Measurements from ENCODE around the gene YPEL1. TPM values are rescaled to one million over a fixed set of nuclear protein-coding genes. Genes with fewer than 3 reads are reported as not detected.

The YPEL1 gene
- total and polyA plus RNA-seq, 2 of the 8 experiments (the other 6 are each of a cell fraction or from before 2014, with no cell fraction given): 6.0 to 6.7 TPM

DNA sequence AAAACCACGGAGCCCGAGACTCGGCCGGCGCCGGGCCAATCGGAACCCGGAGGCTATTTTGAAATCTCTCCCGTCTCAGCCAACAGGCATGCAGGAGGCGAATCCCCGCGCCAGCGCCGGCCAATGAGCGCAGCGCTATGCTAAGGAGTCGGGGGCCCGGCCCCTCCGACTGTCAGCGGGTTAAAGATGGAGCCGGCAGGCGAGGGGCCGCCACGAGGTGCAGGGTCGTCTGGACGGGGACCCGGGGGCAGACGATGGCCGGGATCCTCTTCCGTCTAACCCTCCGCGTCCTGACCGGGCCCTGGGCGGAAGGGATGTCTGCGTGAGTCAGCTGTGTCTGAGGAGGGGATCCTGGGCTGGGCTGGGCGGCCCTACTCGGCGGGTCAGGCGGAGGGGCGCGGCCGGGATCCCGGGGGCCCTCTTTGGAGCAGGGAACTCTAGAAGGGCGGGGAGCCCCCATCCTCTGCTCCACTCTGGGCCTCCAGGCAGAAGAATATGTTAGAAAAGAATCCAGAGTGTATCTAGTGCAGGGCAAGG lies 83.5 kb downstream of the YPEL1 start (continued):
- TF ChIP-seq POLR2A (IDR thresholded peaks at IDR 0.05; ENCODE audit: control extremely low read depth in 1 of 2, low read depth in 2 of 2, low read length in 2 of 2) (peak in 1 of 2 experiments; percentile 72; a peak in 2 of 3 replicates), HDAC2 (IDR thresholded peaks at IDR 0.05; ENCODE audit: borderline replicate concordance in 1 of 2, low read depth in 2 of 2, low read length in 2 of 2) (0 out of 4 replicates have a peak, but pooled peaks of 1 of the 2 experiments have one; percentile 13), TAF1 (IDR thresholded peaks at IDR 0.05; ENCODE audit: low read depth, low read length) (peak; percentile 72), EP300 (IDR thresholded peaks at IDR 0.05; ENCODE audit: borderline replicate concordance in 1 of 2, low read depth in 2 of 2, low read length in 2 of 2) (no peak), KDM4A (IDR thresholded peaks at IDR 0.05; ENCODE audit: low read depth, low read length, severe bottlenecking) (peak; percentile 68), FOSL1 (IDR thresholded peaks at IDR 0.05; ENCODE audit: insufficient read depth, low read depth, low read length) (no peak), SIN3A (conservative IDR thresholded peaks at IDR 0.05 in 1 of 2, IDR thresholded peaks at IDR 0.05 in 1 of 2; ENCODE audit: low read depth in 1 of 2, low read length in 2 of 2) (peak; percentile 83 to 88; a peak in 2 of 4 replicates), YY1 (IDR thresholded peaks at IDR 0.05; ENCODE audit: low read depth, low read length) (peak; percentile 83), TBP (IDR thresholded peaks at IDR 0.05; ENCODE audit: low read depth, low read length) (peak; percentile 52; the same call in 1 of the 2 replicates), SP1 (IDR thresholded peaks at IDR 0.05; ENCODE audit: low read depth, low read length) (0 out of 2 replicates have a peak, but pooled peaks have one; percentile 65)

Measured in H1 (cell line).